Fibroblast of villous mesenchyme (primary cell): ENCODE results near the gene ANKRD31. TPM values are rescaled to one million over a fixed set of nuclear protein-coding genes. Genes with fewer than 3 reads are reported as not detected.

Source experiments
- DNase-seq: peaks from one replicate; pipeline ENCODE4 v3.0.0-alpha.2; 2010; ENCODE audit warnings: low read depth
- H3K4me3 ChIP-seq: 2 replicates; pipeline ENCODE4 v1.5.1; 2011; ENCODE audit warnings: low read depth, mild to moderate bottlenecking, low read length
- total RNA-seq: library from RNA; depleted of rRNA; stranded (reverse); fragments of >200 nt; gene quantifications from 2 replicates; pipeline ENCODE4 v1.2.3, GENCODE V29; 2012
- TF ChIP-seq, protein P1 (sequence below): IDR thresholded peaks from 2 replicates; pipeline ENCODE4 v1.5.1; 2012; ENCODE audit warnings: low read depth, mild to moderate bottlenecking, low read length; ENCODE audit not compliant: insufficient read depth

The ANKRD31 gene
- total RNA-seq, 1 donor = under 0.01 TPM

DNA sequence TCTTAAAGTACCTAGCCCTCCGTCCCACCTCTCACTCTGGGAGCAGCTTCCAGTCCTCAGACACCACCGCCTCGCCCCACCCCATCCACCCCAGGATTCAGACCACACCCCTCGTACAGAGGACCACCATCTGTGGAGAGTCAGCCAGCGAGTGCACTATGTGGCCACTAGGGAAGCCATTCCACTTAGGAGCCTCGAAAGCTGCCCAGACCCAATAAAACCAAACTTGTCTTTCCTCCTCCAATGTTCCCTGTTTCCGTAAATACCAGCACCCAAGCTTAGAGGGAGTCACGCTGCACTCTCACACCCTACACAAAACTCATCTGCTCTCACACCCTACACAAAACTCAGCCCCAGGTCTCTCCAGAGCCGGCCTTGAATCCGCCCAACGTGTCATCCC lies 186.3 kb downstream of the ANKRD31 start:
- TF ChIP-seq, protein P1, sequence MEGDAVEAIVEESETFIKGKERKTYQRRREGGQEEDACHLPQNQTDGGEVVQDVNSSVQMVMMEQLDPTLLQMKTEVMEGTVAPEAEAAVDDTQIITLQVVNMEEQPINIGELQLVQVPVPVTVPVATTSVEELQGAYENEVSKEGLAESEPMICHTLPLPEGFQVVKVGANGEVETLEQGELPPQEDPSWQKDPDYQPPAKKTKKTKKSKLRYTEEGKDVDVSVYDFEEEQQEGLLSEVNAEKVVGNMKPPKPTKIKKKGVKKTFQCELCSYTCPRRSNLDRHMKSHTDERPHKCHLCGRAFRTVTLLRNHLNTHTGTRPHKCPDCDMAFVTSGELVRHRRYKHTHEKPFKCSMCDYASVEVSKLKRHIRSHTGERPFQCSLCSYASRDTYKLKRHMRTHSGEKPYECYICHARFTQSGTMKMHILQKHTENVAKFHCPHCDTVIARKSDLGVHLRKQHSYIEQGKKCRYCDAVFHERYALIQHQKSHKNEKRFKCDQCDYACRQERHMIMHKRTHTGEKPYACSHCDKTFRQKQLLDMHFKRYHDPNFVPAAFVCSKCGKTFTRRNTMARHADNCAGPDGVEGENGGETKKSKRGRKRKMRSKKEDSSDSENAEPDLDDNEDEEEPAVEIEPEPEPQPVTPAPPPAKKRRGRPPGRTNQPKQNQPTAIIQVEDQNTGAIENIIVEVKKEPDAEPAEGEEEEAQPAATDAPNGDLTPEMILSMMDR = peak; percentile 34
- no peak for DNase-seq

DNA sequence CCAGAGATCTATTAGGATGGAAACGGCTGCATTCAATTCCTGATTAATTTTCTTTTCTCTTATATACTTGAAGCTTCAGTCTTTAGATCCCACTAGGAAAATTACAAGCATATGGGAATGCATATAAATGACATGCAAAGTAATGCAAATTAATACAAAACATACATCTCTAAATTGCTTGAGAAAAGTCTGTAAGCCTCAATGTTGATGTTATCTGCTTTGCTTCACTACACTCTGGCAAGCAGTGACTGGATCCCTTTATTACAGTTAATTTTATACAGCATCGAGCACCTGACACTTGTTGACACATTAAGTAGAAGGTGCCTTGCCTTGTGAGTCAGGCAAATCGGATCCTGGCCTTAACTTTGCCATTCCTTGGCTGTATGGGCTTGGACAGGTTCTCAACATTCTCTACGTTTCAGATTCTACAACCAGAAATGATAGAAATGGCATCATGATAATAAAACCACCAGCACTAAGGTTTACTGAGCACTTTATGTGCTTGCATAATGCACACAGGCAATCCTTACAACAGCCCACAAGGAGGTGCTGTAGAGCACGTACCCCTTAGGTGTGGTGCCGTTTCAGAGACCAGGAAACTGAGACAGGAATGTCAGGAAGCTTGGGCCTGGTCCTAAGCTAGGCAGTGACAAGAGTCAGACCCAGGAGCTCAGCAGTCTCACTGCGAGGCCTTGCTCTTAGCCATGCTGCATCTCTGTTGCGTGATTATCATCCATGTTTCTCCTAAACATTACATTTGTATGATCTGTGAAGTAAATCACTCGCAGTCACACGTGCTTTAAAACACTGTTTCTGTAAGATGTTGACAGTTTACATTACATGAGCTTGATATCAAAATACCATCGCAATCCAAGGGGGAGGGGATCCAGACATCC lies 187.0 kb downstream of the ANKRD31 start:
- DNase-seq = peak; percentile 65
- TF ChIP-seq, protein P1 = peak; percentile 87
- no peak overlapping the region for H3K4me3 ChIP-seq

More for the DNA sequence above, 186.3 kb downstream of the ANKRD31 start:
- no peak overlapping the region for H3K4me3 ChIP-seq

DNA sequence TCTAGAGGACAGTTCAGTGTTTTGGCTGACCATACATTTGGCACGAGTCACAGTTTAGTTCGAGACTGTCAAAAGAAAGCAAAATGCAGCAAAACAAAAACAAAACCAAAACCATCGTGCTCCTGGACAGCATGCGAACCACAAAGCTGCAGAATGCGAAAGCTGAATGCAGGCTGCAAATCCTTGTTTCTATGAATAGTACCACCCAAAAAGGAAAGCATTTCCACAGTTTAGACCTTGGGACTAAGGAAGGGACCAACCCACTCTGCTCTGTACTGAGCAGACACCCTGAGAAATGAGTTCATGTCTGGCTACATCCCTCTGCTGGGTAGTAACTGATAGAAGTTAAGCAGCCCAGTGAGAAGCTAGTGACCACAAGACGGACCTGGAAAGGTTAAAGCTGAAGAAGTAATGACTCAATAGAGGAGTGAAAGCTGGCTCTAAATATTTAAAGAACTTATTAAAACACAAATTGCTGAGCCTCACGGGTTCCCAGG lies 188.2 kb downstream of the ANKRD31 start:
- TF ChIP-seq, protein P1 = no peak
- H3K4me3 ChIP-seq = peak overlapping the region; percentile 37
- peak; percentile 75 for DNase-seq

DNA sequence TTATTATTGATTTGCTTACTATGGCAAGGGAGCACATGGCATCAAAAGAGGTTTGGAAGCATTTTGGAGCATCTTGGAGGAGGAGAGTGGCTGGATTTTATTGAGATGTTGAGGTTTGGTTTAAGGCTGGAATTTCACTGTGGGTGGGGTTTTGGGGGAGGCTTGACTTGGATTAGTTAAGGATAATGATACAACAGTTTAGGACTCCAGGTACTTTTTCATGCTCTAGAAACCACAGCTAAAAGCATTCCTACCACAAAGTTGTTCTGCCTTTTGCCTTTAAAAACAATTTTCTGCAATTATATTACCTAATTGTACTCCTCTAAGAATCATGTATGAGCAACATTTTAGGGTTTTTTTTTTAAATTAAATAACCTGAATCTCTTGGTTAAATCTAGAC lies 189.3 kb downstream of the ANKRD31 start:
- H3K4me3 ChIP-seq = no peak overlapping the region
- TF ChIP-seq, protein P1 = no peak
- no peak for DNase-seq

DNA sequence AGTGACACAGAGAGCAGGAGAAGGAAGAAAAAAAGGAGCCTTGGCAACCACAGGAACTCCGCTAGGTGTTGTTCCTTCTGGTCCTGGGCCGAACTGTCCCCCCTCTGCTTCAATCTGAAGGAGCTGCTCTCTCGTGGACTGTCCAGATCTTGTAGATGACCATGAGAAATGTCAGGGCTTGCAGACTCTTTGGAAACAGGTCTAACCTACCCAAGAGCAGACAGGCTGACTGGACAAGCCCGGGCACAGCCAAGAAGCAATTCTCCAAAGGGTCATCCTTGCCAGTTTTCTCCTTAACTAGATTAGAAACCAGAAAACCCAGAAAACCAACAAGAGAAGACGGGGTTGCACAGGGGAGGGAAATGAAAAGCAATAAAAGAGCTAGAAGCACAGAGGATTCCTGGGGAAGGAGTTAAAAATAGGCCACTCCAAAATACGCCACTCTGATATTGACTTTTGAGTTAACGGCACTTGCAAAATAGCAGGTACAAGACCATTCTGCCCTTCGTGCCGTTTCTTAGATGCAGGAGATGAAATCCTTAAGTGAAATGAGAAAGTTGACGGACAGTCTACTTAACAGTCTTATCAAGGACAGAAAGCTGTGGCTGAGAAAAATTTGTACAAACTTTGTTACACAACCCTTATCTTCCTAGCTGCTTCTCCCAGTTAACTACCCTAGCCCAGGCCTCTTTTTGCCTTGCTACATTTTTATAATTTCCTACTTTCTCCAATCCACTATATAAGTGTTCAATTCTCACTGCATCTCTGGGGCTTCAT lies 190.1 kb downstream of the ANKRD31 start:
- TF ChIP-seq, protein P1 = no peak
- H3K4me3 ChIP-seq = no peak overlapping the region
- peak; percentile 57 for DNase-seq

DNA sequence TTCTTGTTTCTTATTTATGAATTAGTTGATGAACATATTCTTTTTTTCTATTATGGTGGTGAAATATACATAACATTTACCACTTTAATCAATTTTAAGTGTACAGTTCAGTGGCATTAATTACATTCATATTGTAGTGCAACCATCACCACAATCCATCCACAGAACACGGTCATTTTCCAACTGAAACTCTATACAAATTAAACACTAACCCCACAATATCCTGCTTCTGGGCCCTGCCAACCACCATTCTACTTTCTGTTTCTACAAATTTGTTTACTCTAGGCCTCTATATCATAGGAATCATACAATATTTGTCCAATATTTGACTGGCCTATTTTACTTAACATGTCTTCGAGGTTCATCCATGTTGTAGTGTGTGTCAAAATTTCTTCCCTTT lies 191.6 kb downstream of the ANKRD31 start:
- TF ChIP-seq, protein P1 = no peak
- no peak for DNase-seq
- no peak overlapping the region for H3K4me3 ChIP-seq
